AG08395 (cell line): Measurements from ENCODE around the gene TXNDC17.
"Not testable (repeated sequence)": the region's sequence is repeated elsewhere in the genome, so short reads cannot be mapped to it uniquely, and the experiment has no call there.

Experiments
- DNase-seq: peaks from one replicate; pipeline ENCODE4 v3.0.0; 2012; ENCODE audit warnings: mixed read lengths, low spot score

Gene TXNDC17

GRCh38 chr17:6684460-6684783, 43.6 kb downstream of the TXNDC17 start:
- no peak for DNase-seq

- DNase-seq = no peak
Observed at GRCh38 chr17:6684881-6685767, 44.3 kb downstream of the TXNDC17 start.

- no peak for DNase-seq
Observed at GRCh38 chr17:6686026-6686425, 45.2 kb downstream of the TXNDC17 start.

- DNase-seq = no peak
Observed at GRCh38 chr17:6688944-6689343, 48.1 kb downstream of the TXNDC17 start.

GRCh38 chr17:6690641-6691040, 49.8 kb downstream of the TXNDC17 start:
- DNase-seq = no peak

GRCh38 chr17:6691546-6691945, 50.7 kb downstream of the TXNDC17 start:
- DNase-seq = no peak

- not testable (repeated sequence) for DNase-seq
Observed at GRCh38 chr17:6691958-6692357, 51.1 kb downstream of the TXNDC17 start.
